ENCODE data around the gene SRXN1. TPM values are rescaled to one million over a fixed set of nuclear protein-coding genes. Genes with fewer than 3 reads are reported as not detected.

SRXN1 gene
- total and polyA plus RNA-seq, 9 of the 15 experiments (the other 6 are each of a cell fraction or from before 2014, with no cell fraction given), result 6.8 to 36.4 (median 21.6) TPM

GRCh38 chr20:689947-690346 lies 36.9 kb upstream of the SRXN1 start:
- BruUV-seq (replicated peaks), result no TSS peak
- no peaks in the 10 kb centered on the region for H3K9me3 ChIP-seq (replicated peaks; ENCODE audit: control insufficient read depth, insufficient read depth, low read depth, low read length)
- H3K27me3 ChIP-seq (ENCODE audit: control insufficient read depth in 2 of 2, insufficient read depth in 2 of 2, low read length in 2 of 2), result no peaks in the 10 kb centered on the region
- H3K27ac ChIP-seq (ENCODE audit: extremely low read depth, low read depth, low read length), result no peak overlapping the region
- no peaks in the 10 kb centered on the region for H3K36me3 ChIP-seq (ENCODE audit: control insufficient read depth, insufficient read depth, low read length)
- H4K20me1 ChIP-seq (replicated peaks; ENCODE audit: control insufficient read depth, insufficient read depth, low read length), result no peaks in the 10 kb centered on the region
- ChIA-PET CTCF (ENCODE audit: low intra/inter-chr PET ratio) (no interaction called here), POLR2A (no interaction called here)
- WGBS (ENCODE audit: insufficient coverage, low coverage, missing lambda C conversion rate), result 7% methylated on average over 1 of the region's 1 CpG
- H2AFZ ChIP-seq (ENCODE audit: low read depth, low read length), result no peak overlapping the region
- DNase-seq (ENCODE audit: extremely low read depth in 1 of 4, low spot score in 3 of 4), result no peak
- peaks cover 19 to 31% of the 10 kb centered on the region in 2 experiments; a peak in 4 of 5 replicates for H3K4me1 ChIP-seq (replicated peaks in 1 of 2; ENCODE audit: control insufficient read depth in 2 of 2, insufficient read depth in 2 of 2, low read length in 2 of 2)
- no peaks in the 10 kb centered on the region for H3K79me2 ChIP-seq (ENCODE audit: control insufficient read depth, insufficient read depth, low read length)
- TF ChIP-seq, protein P1, sequence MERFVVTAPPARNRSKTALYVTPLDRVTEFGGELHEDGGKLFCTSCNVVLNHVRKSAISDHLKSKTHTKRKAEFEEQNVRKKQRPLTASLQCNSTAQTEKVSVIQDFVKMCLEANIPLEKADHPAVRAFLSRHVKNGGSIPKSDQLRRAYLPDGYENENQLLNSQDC (CRISPR knock-in tag; IDR thresholded peaks at IDR 0.05), result no peak
- TF ChIP-seq MAFK (IDR thresholded peaks at IDR 0.05; ENCODE audit: low read length) (no peak), RBM25 (IDR thresholded peaks at IDR 0.05; ENCODE audit: low read depth, low read length, severe bottlenecking) (peak; percentile 78), SUPT5H (IDR thresholded peaks at IDR 0.05) (no peak), FIP1L1 (IDR thresholded peaks at IDR 0.05; ENCODE audit: low read depth, low read length, poor library complexity, severe bottlenecking) (no peak), ZNF146 (CRISPR knock-in tag; IDR thresholded peaks at IDR 0.05; ENCODE audit: unreplicated experiment) (peak; percentile 90), ADNP (tag; IDR thresholded peaks at IDR 0.05) (0 out of 2 replicates have a peak, but pooled peaks have one; percentile 23), ZNF699 (CRISPR knock-in tag; IDR thresholded peaks at IDR 0.05; ENCODE audit: insufficient replicate concordance) (no peak)
- no peaks in the 10 kb centered on the region for H3K9me1 ChIP-seq (ENCODE audit: control insufficient read depth, insufficient read depth, low read length)
- no peak overlapping the region for H3K9ac ChIP-seq (ENCODE audit: insufficient read depth in 1 of 2, low read depth in 2 of 2, low read length in 2 of 2)
- intact Hi-C loops (cut with micrococcal nuclease) (no loop called here), in situ Hi-C loops (cut with MboI) (no loop called here)
- no peak for FAIRE-seq
- ATAC-seq, result no peak
- H3K4me2 ChIP-seq (ENCODE audit: insufficient read depth, low read length), result no peak overlapping the region
- no peak overlapping the region for H3K4me3 ChIP-seq

Measured in K562 (cell line).